ENCODE measurements around the gene BHLHE41. TPM values are rescaled to one million over a fixed set of nuclear protein-coding genes. Genes with fewer than 3 reads are reported as not detected.

BHLHE41 gene
- total RNA-seq, 2 donors from 2014 or later = 2.6 to 4.6 TPM

GRCh38 chr12:26116829-26117715, 7.8 kb downstream of the BHLHE41 start:
- Histone ChIP-seq H3K27me3 (no peaks in the 10 kb centered on the region), H3K36me3 (replicated peaks in 1 of 2; ENCODE audit: insufficient read depth in 1 of 2, low read depth in 2 of 2) (no peaks in the 10 kb centered on the region), H3K4me3 (no peak overlapping the region), H3K27ac (no peak overlapping the region), H3K9me3 (no peaks in the 10 kb centered on the region), H3K4me1 (peaks cover 48% of the 10 kb centered on the region)
- intact Hi-C loops (cut with DNase I) = no loop called here
- DNase-seq (no peak), ATAC-seq (no peak)
- WGBS, 2 donors = 74% methylated on average over 6 of the region's 6 CpGs
- TF ChIP-seq CTCF (IDR thresholded peaks at IDR 0.05) (no peak), POLR2A (IDR thresholded peaks at IDR 0.05) (no peak)

GRCh38 chr12:26114720-26115401, 10.0 kb downstream of the BHLHE41 start:
- no peak for TF ChIP-seq POLR2A (IDR thresholded peaks at IDR 0.05)
- no peak for TF ChIP-seq CTCF (IDR thresholded peaks at IDR 0.05)
- peaks cover 35% of the 10 kb centered on the region for H3K4me1 ChIP-seq
- H3K4me3 ChIP-seq = no peak overlapping the region
- H3K27me3 ChIP-seq = no peaks in the 10 kb centered on the region
- H3K36me3 ChIP-seq (replicated peaks in 1 of 2; ENCODE audit: insufficient read depth in 1 of 2, low read depth in 2 of 2) = no peaks in the 10 kb centered on the region
- no peak for DNase-seq
- peak overlapping the region; percentile 97 to 99 (median 98) for H3K27ac ChIP-seq
- intact Hi-C loops (cut with DNase I) = no loop called here
- WGBS, 2 donors = 14% methylated on average over 13 of the region's 13 CpGs
- H3K9me3 ChIP-seq = no peaks in the 10 kb centered on the region
- ATAC-seq = no peak

- intact Hi-C loops (cut with DNase I) = no loop called here
- H3K27ac ChIP-seq = peak overlapping the region; percentile 97 to 99 (median 98)
- H3K36me3 ChIP-seq (replicated peaks in 1 of 2; ENCODE audit: insufficient read depth in 1 of 2, low read depth in 2 of 2) = no peaks in the 10 kb centered on the region
- TF ChIP-seq CTCF (IDR thresholded peaks at IDR 0.05) (peak in 6 of 7 experiments; percentile 20 to 76 (median 59)), POLR2A (IDR thresholded peaks at IDR 0.05) (peak; percentile 85 to 97 (median 87))
- peak; percentile 97 to 98 (median 97) for DNase-seq
- 0% methylated on average over 29 to 61 of the region's 72 CpGs for WGBS, 2 donors
- H3K4me1 ChIP-seq = peaks cover 42% of the 10 kb centered on the region
- H3K27me3 ChIP-seq = no peaks in the 10 kb centered on the region
- no peaks in the 10 kb centered on the region for H3K9me3 ChIP-seq
- peak overlapping the region in 1 of 2 donors; percentile 3 for H3K4me3 ChIP-seq
- peak; percentile 85 for ATAC-seq
Observed at GRCh38 chr12:26113853-26114719, 10.8 kb downstream of the BHLHE41 start.

- peak; percentile 38 to 67 (median 50) for DNase-seq
- H3K27ac ChIP-seq = peak overlapping the region; percentile 97 to 99 (median 98)
- no peaks in the 10 kb centered on the region for H3K27me3 ChIP-seq
- H3K4me3 ChIP-seq = no peak overlapping the region
- no peaks in the 10 kb centered on the region for H3K9me3 ChIP-seq
- H3K4me1 ChIP-seq = peaks cover 45% of the 10 kb centered on the region
- no peaks in the 10 kb centered on the region for H3K36me3 ChIP-seq (replicated peaks in 1 of 2; ENCODE audit: insufficient read depth in 1 of 2, low read depth in 2 of 2)
- 9 to 21% methylated on average over 6 of the region's 6 CpGs for WGBS, 2 donors
- TF ChIP-seq CTCF (IDR thresholded peaks at IDR 0.05) = no peak
- no peak for TF ChIP-seq POLR2A (IDR thresholded peaks at IDR 0.05)
- intact Hi-C loops (cut with DNase I) = no loop called here
- peak; percentile 28 for ATAC-seq
Observed at GRCh38 chr12:26113181-26113654, 11.6 kb downstream of the BHLHE41 start.
